ENCODE results near the gene TNF. TPM values are rescaled to one million over a fixed set of nuclear protein-coding genes. Genes with fewer than 3 reads are reported as not detected.

The TNF gene
- total RNA-seq, 4 donors from 2014 or later, result not detected

DNA sequence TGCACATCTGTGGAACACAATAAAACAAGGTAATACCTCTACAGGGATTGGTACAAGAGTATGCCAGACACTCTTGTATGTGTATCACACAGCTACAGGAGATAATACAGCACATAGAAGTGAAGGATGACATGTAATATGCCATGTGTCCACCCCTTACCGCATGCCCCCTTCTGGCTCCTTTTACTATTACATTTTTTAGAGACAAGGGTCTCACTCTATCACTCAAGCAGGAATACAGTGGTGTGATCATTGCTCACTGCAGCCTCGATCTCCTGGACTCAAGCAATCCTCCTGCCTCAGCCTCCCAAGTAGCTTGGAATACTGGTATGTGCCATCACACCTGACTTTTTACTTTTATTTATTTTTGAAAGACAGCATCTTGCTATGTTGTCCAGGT is 21.6 kb downstream of the TNF start:
- DNase-seq (ENCODE audit: low spot score in 2 of 2), result no peak
- no peaks in the 10 kb centered on the region for H3K36me3 ChIP-seq
- peaks cover 0 to 4% (median 0%) of the 10 kb centered on the region in 4 donors for H3K4me1 ChIP-seq
- no peak for TF ChIP-seq EP300 (IDR thresholded peaks at IDR 0.05)
- TF ChIP-seq, protein P1, sequence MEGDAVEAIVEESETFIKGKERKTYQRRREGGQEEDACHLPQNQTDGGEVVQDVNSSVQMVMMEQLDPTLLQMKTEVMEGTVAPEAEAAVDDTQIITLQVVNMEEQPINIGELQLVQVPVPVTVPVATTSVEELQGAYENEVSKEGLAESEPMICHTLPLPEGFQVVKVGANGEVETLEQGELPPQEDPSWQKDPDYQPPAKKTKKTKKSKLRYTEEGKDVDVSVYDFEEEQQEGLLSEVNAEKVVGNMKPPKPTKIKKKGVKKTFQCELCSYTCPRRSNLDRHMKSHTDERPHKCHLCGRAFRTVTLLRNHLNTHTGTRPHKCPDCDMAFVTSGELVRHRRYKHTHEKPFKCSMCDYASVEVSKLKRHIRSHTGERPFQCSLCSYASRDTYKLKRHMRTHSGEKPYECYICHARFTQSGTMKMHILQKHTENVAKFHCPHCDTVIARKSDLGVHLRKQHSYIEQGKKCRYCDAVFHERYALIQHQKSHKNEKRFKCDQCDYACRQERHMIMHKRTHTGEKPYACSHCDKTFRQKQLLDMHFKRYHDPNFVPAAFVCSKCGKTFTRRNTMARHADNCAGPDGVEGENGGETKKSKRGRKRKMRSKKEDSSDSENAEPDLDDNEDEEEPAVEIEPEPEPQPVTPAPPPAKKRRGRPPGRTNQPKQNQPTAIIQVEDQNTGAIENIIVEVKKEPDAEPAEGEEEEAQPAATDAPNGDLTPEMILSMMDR (IDR thresholded peaks at IDR 0.05), result peak in 3 of 5 experiments; percentile 34 to 40 (median 36)
- H3K27ac ChIP-seq, result no peak overlapping the region
- no peak overlapping the region for H3K4me3 ChIP-seq
- 30% methylated on average over 2 of the region's 2 CpGs for WGBS, 2 donors
- no peaks in the 10 kb centered on the region for H3K27me3 ChIP-seq
- no peaks in the 10 kb centered on the region for H3K9me3 ChIP-seq

DNA sequence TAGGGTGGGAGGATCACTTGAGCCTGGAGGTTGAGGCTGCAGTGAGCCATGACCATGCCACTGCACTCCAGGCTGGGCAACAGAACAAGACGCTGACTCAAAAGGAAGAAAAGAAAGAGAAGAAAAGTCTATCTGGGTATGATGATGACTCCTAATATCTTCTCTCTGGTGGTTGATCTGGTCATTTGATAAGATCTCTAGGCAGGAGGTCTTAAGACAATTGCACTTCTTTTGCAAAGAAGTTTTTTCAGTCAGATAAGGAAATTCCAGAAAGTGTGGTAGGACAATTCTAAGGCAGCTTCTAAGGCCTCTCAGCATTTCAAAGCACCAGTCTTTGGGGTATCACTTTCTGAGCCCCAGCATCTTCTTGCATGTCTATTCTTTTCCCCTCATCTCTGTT is 32.0 kb downstream of the TNF start:
- 75 to 82% methylated on average over 1 of the region's 1 CpG for whole genome bisulfite sequencing, 2 donors
- DNase-seq (ENCODE audit: low spot score in 2 of 2), result no peak

GRCh38 chr6:31609519-31610406 is 34.4 kb downstream of the TNF start:
- no peaks in the 10 kb centered on the region for H3K36me3 ChIP-seq
- DNase-seq (ENCODE audit: low spot score in 2 of 2), result no peak
- H3K9me3 ChIP-seq, result no peaks in the 10 kb centered on the region
- TF ChIP-seq, protein P1 (IDR thresholded peaks at IDR 0.05), result no peak
- TF ChIP-seq POLR2A (IDR thresholded peaks at IDR 0.05), result no peak
- TF ChIP-seq EP300 (IDR thresholded peaks at IDR 0.05), result no peak
- WGBS, 2 donors, result 55 to 64% methylated on average over 8 of the region's 8 CpGs
- no peaks in the 10 kb centered on the region for H3K27me3 ChIP-seq
- no peaks in the 10 kb centered on the region for H3K4me1 ChIP-seq
- H3K27ac ChIP-seq, result no peak overlapping the region
- no peak overlapping the region for H3K4me3 ChIP-seq

More for the DNA sequence above, 32.0 kb downstream of the TNF start:
- no peak overlapping the region for H3K4me3 ChIP-seq
- H3K27ac ChIP-seq, result no peak overlapping the region
- no peaks in the 10 kb centered on the region for H3K27me3 ChIP-seq
- no peak for TF ChIP-seq EP300 (IDR thresholded peaks at IDR 0.05)
- TF ChIP-seq POLR2A (IDR thresholded peaks at IDR 0.05), result no peak
- TF ChIP-seq, protein P1 (IDR thresholded peaks at IDR 0.05), result no peak
- no peaks in the 10 kb centered on the region for H3K4me1 ChIP-seq
- no peaks in the 10 kb centered on the region for H3K36me3 ChIP-seq
- H3K9me3 ChIP-seq, result no peaks in the 10 kb centered on the region

DNA sequence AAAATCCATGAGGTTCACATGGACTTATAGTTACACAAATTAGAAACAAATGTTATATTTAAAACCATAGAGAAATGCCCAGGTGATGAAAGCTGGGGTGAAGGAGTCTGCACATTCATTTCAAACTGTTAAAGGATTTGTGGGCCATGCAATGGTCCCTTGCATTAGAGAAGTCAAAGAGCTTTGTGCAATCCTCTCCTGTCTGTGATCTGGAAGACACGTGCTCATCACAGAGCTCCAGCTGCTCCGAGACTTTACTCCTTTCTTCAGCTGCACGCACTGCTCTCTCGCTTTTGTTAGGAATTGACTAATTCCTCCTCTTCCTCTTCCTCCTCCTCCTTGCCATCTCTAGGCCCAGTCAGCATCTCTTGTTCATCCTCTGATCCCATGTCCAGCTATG is 35.6 kb downstream of the TNF start:
- Histone ChIP-seq H3K36me3 (no peaks in the 10 kb centered on the region), H3K4me1 (no peaks in the 10 kb centered on the region), H3K4me3 (no peak overlapping the region), H3K27me3 (no peaks in the 10 kb centered on the region), H3K27ac (no peak overlapping the region), H3K9me3 (no peaks in the 10 kb centered on the region)
- DNase-seq (ENCODE audit: low spot score in 2 of 2), result no peak
- WGBS, 2 donors, result 64 to 66% methylated on average over 4 of the region's 4 CpGs
- TF ChIP-seq, protein P1 (IDR thresholded peaks at IDR 0.05), result no peak
- no peak for TF ChIP-seq POLR2A (IDR thresholded peaks at IDR 0.05)
- TF ChIP-seq EP300 (IDR thresholded peaks at IDR 0.05), result no peak

DNA sequence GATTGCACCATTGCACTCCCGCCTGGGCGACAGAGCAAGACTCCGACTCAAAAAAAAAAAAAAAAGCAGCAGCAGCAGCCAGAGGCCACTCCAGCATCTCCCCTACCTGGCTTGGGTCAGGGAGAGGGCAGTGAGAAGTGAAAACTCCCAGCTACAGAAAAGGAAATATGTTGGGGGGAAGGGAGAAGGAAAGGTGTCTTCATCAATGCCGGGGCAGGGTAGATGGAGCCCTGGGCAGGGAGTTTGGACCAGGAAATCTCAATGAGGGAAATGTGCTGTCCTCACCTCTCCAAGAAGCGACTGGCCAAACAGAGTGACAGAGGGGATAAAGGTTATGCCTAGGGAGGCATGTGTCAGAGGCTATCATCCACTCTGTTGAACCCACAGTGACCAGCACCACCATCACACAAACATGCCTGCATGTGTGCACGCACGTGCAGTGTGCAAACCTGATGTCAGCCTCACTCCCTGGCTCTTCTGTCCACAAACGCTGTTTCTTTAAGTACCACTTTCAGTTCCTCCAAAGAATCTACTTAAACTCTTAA is 38.8 kb downstream of the TNF start:
- WGBS, 2 donors, result 72 to 78% methylated on average over 8 of the region's 8 CpGs
- H3K27ac ChIP-seq, result no peak overlapping the region
- peaks cover 0 to 1% (median under 1%) of the 10 kb centered on the region in 4 donors for H3K4me1 ChIP-seq
- TF ChIP-seq EP300 (IDR thresholded peaks at IDR 0.05) (no peak), POLR2A (IDR thresholded peaks at IDR 0.05) (no peak)
- TF ChIP-seq, protein P1 (IDR thresholded peaks at IDR 0.05), result no peak
- no peaks in the 10 kb centered on the region for H3K36me3 ChIP-seq
- H3K4me3 ChIP-seq, result no peak overlapping the region
- no peak for DNase-seq (ENCODE audit: low spot score in 2 of 2)
- no peaks in the 10 kb centered on the region for H3K27me3 ChIP-seq
- no peaks in the 10 kb centered on the region for H3K9me3 ChIP-seq

Measured in tibial nerve (tissue), 4 donors.